Thyroid gland (tissue), 4 donors: ENCODE results near the gene PTPRN2. TPM values are rescaled to one million over a fixed set of nuclear protein-coding genes. Genes with fewer than 3 reads are reported as not detected.

Source experiments
- DNase-seq, 2 donors: peaks; one replicate each; pipeline ENCODE4 v3.0.0-alpha.2; 2019
- H3K27ac ChIP-seq, 3 donors: fragments of 200-600 bp; sonication (generic); 1 replicate in 2 of 3; 2 replicates in 1 of 3; pipeline ENCODE4 v1.5.1; 2016 to 2019; ENCODE audit warnings: mild to moderate bottlenecking in 1 of 3, moderate library complexity in 1 of 3
- H3K27me3 ChIP-seq: fragments of 200-600 bp; sonication (generic); one replicate; pipeline ENCODE4 v1.5.1; 2019
- H3K36me3 ChIP-seq, 2 donors: fragments of 200-600 bp; sonication (generic); one replicate each; pipeline ENCODE4 v1.5.1; 2016 to 2019
- H3K4me1 ChIP-seq, 2 donors: fragments of 200-600 bp; sonication (generic); one replicate each; pipeline ENCODE4 v1.5.1; 2017 to 2019
- H3K4me3 ChIP-seq, 3 donors: fragments of 200-600 bp; sonication (generic); replicated peaks in 1 of 3; 1 replicate in 2 of 3; 2 replicates in 1 of 3; pipeline ENCODE4 v1.5.1; 2016; ENCODE audit warnings: mild to moderate bottlenecking in 1 of 3
- H3K9me3 ChIP-seq: fragments of 200-600 bp; sonication (generic); one replicate; pipeline ENCODE4 v1.5.1; 2017
- CTCF ChIP-seq, 6 experiments: fragments of 200-600 bp in 3 of 6; fragments of 450-650 bp in 3 of 6; sonication (generic) in 3 of 6; IDR thresholded peaks; one replicate each; pipeline ENCODE4 v1.5.1; 2016 to 2019; ENCODE audit warnings: antibody characterized with exemption in 6 of 6, mild to moderate bottlenecking in 2 of 6, inconsistent platforms in 1 of 6, moderate library complexity in 1 of 6
- POLR2A ChIP-seq, 2 donors: fragments of 450-650 bp; IDR thresholded peaks; one replicate each; pipeline ENCODE4 v1.6.1; 2017; ENCODE audit warnings: antibody characterized with exemption in 2 of 2, mild to moderate bottlenecking in 2 of 2, moderate library complexity in 1 of 2
- WGBS, 2 donors: methylation state at CpG; one replicate each; pipeline ENCODE4 v1.1.5; 2017; 5-methylcytosine and 5-hydroxymethylcytosine counted together
- intact Hi-C: fragments of 100-400 bp; cut with DNase I; formaldehyde crosslinking; loops from one replicate; pipeline ENCODE4 v1.15.1; 2023
- total RNA-seq, 4 donors: library from RNA; depleted of rRNA; stranded (reverse); fragments of >200 nt; gene quantifications; one replicate each; pipeline ENCODE4 v1.2.3, GENCODE V29; 2016

Gene PTPRN2
- total RNA-seq, 4 donors from 2014 or later, result 4.2 to 9.9 (median 7.7) TPM

DNA sequence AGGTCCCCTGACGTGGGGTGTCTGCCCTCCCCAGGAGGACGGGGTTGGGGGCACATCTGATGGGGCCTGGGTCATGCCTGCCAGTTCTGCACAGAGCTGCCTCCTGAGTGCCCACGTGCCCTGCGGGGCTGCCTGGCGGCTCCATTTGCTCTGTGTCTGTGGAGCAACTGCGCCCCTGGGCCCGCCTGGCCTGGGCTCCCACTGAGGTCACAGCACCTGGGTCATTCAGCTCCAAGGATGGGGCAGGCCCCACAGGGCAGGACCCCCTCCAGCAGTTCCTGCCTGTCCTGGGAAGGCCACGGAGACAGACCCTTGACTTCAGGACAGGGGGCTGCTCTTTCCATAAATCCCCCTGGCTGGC, 590.6 kb downstream of the PTPRN2 start:
- Histone ChIP-seq H3K27ac (no peak overlapping the region), H3K4me1 (no peaks in the 10 kb centered on the region), H3K36me3 (no peaks in the 10 kb centered on the region), H3K4me3 (no peak overlapping the region), H3K27me3 (no peaks in the 10 kb centered on the region), H3K9me3 (no peaks in the 10 kb centered on the region)
- TF ChIP-seq POLR2A (IDR thresholded peaks at IDR 0.05), result no peak
- no peak for TF ChIP-seq CTCF (IDR thresholded peaks at IDR 0.05)
- 89 to 91% methylated on average over 2 to 7 of the region's 8 CpGs for WGBS, 2 donors
- DNase-seq, result no peak
- intact Hi-C loops, result no loop called here

DNA sequence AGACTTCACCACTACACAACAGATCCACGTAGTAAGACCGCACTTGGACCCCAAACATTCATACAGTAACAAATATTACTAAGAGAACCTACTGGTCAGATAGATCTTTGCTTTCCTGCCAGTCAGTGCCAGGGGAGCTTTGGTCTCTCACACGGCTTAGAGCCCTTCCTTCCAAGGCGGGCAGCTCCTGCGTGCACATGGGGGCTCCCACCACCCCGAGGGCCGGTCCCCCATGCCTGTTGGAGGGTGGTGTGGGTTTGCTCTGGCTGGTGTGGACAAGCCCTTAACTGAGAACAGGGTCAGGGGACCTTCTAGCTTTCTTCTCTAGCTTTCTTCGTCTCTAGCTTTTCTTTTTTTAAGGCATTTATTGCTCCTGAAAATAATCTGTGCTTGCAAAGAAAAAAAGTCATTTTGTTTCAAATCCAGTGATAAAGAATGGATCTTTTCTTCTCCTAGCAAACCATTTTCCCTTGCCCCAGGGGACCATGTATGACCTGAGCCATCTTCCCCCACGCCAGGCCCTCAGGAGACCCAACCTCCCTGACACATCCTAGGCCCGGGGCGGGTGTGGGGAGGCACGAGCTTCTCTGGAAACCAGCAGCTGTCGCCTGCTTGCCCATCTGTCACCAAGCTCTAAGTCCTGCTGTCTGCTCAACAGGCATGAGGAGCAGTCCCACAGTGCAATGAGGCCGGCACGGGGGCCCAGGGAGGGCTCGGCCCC, 591.1 kb downstream of the PTPRN2 start:
- no peak overlapping the region for H3K4me3 ChIP-seq
- 85 to 90% methylated on average over 13 to 16 of the region's 16 CpGs for WGBS, 2 donors
- TF ChIP-seq POLR2A (IDR thresholded peaks at IDR 0.05), result no peak
- no peak for TF ChIP-seq CTCF (IDR thresholded peaks at IDR 0.05)

DNA sequence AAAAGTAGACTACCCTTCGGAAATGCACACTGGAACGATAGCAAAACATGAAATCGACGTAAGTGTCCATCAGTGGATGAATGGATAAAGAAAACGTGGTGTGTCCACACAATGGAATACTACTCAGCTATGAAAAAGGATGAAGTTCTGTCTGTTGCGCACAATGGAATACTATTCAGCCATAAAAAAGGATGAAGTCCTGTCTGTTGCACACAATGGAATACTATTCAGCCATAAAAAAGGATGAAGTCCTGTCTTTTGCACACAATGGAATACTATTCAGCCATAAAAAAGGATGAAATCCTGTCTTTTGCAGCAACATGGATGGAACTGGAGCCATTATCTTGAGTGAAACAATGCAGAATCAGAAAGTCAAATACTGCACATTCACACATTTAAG, 591.8 kb downstream of the PTPRN2 start:
- H3K4me3 ChIP-seq, result no peak overlapping the region
- no peak overlapping the region for H3K27ac ChIP-seq
- H3K36me3 ChIP-seq, result no peaks in the 10 kb centered on the region
- intact Hi-C loops, result no loop called here
- H3K4me1 ChIP-seq, result no peaks in the 10 kb centered on the region
- no peak for DNase-seq
- 97% methylated on average over 6 of the region's 6 CpGs for WGBS, 2 donors
- H3K9me3 ChIP-seq, result no peaks in the 10 kb centered on the region
- TF ChIP-seq POLR2A (IDR thresholded peaks at IDR 0.05), result no peak
- no peak for TF ChIP-seq CTCF (IDR thresholded peaks at IDR 0.05)
- no peaks in the 10 kb centered on the region for H3K27me3 ChIP-seq

More for the DNA sequence above, 591.1 kb downstream of the PTPRN2 start:
- DNase-seq, result no peak
- no peaks in the 10 kb centered on the region for H3K36me3 ChIP-seq
- no peaks in the 10 kb centered on the region for H3K27me3 ChIP-seq
- no peaks in the 10 kb centered on the region for H3K4me1 ChIP-seq
- intact Hi-C loops, result no loop called here
- H3K27ac ChIP-seq, result no peak overlapping the region
- no peaks in the 10 kb centered on the region for H3K9me3 ChIP-seq

- 73% methylated on average over 14 of the region's 14 CpGs for WGBS, 2 donors
- Histone ChIP-seq H3K36me3 (no peaks in the 10 kb centered on the region), H3K9me3 (no peaks in the 10 kb centered on the region), H3K4me3 (no peak overlapping the region), H3K27ac (no peak overlapping the region), H3K4me1 (no peaks in the 10 kb centered on the region), H3K27me3 (no peaks in the 10 kb centered on the region)
- TF ChIP-seq CTCF (IDR thresholded peaks at IDR 0.05) (no peak), POLR2A (IDR thresholded peaks at IDR 0.05) (no peak)
- no peak for DNase-seq
- intact Hi-C loops, result no loop called here
Measured at GRCh38 chr7:157994319-157994718, 593.3 kb downstream of the PTPRN2 start.

DNA sequence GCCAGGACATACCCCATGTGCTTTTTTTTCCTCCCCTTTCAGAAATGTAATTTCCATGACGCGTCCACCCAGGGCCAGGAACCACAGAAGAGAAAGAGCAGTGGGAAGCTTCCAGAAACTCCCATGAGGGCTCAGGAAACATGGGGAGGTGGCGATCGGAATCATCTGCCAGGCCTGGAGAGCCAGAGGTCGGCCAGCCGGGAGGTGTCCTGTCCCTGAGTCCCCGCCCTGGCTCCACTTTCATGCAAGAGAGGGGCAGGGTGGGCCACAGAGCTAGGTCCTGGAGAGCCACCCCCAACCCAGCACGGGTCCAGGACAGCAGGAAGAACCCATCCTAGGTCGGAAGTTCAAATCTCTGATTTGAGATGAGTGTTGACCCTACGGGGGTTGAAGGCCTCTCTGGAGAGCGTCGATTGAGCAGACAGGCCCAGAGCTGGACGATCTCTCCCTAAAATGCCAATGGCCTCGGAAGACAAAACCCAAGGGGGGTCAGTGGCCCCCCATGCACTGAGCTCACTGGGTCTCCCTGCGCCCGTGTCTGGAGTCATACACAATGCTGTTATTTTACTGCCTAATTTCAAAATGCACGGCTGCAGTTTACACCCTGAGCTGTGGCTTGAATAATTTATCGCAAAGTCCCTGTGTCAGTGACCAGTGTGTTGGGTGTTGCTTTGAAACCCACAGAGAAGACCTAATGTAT, 594.1 kb downstream of the PTPRN2 start:
- H3K36me3 ChIP-seq, result no peaks in the 10 kb centered on the region
- 75 to 92% methylated on average over 17 of the region's 18 CpGs for WGBS, 2 donors
- no peak overlapping the region for H3K4me3 ChIP-seq
- no peaks in the 10 kb centered on the region for H3K9me3 ChIP-seq
- TF ChIP-seq CTCF (IDR thresholded peaks at IDR 0.05), result no peak
- TF ChIP-seq POLR2A (IDR thresholded peaks at IDR 0.05), result no peak
- no peaks in the 10 kb centered on the region for H3K4me1 ChIP-seq
- no peak overlapping the region for H3K27ac ChIP-seq
- no peak for DNase-seq
- no peaks in the 10 kb centered on the region for H3K27me3 ChIP-seq
- intact Hi-C loops, result no loop called here
